ENCODE measurements around the gene ATRN. TPM values are rescaled to one million over a fixed set of nuclear protein-coding genes. Genes with fewer than 3 reads are reported as not detected.

The ATRN gene
- polyA plus RNA-seq, 1 donor from 2014 or later, result 27.5 TPM

- TF ChIP-seq POLR2AphosphoS5 (IDR thresholded peaks at IDR 0.05), result no peak
- no peak for TF ChIP-seq MXI1 (conservative IDR thresholded peaks at IDR 0.05; ENCODE audit: poor library complexity, severe bottlenecking)
These were observed 204.4 kb downstream of the ATRN start (continued) for GRCh38 chr20:3674995-3675900.

GRCh38 chr20:3677733-3678132 lies 206.9 kb downstream of the ATRN start:
- Histone ChIP-seq H3K4me3 (ENCODE audit: low read length) (no peak overlapping the region), H3K36me3 (ENCODE audit: insufficient read depth, low read length) (no peaks in the 10 kb centered on the region), H3K9me3 (ENCODE audit: low read length) (no peaks in the 10 kb centered on the region), H3K9ac (ENCODE audit: low read length) (no peak overlapping the region), H3K27ac (ENCODE audit: low read length) (no peak overlapping the region), H4K20me1 (ENCODE audit: insufficient read depth) (no peaks in the 10 kb centered on the region), H3K27me3 (ENCODE audit: insufficient read depth, low read depth, low read length) (peaks cover 39% of the 10 kb centered on the region), H3F3A (ENCODE audit: insufficient read depth, low read length, poor library complexity, severe bottlenecking) (no peaks in the 10 kb centered on the region), H3K4me2 (ENCODE audit: low read length) (no peak overlapping the region), H2AFZ (ENCODE audit: low read depth, low read length) (no peak overlapping the region), H3K79me2 (replicated peaks; ENCODE audit: insufficient read depth, low read length) (no peaks in the 10 kb centered on the region), H3K9me2 (ENCODE audit: insufficient read depth, low read length) (no peaks in the 10 kb centered on the region)
- TF ChIP-seq RAD21 (conservative IDR thresholded peaks at IDR 0.05), result no peak
- no peak for TF ChIP-seq EZH2 (IDR thresholded peaks at IDR 0.05; ENCODE audit: borderline replicate concordance, insufficient read depth, low read length, poor library complexity, severe bottlenecking)
- TF ChIP-seq SMC3 (conservative IDR thresholded peaks at IDR 0.05; ENCODE audit: poor library complexity), result no peak
- TF ChIP-seq EP300 (conservative IDR thresholded peaks at IDR 0.05; ENCODE audit: poor library complexity, severe bottlenecking), result no peak
- TF ChIP-seq TAF1 (IDR thresholded peaks at IDR 0.05; ENCODE audit: low read depth), result no peak
- TF ChIP-seq REST (IDR thresholded peaks at IDR 0.05; ENCODE audit: borderline replicate concordance), result no peak
- no peak for TF ChIP-seq MXI1 (conservative IDR thresholded peaks at IDR 0.05; ENCODE audit: poor library complexity, severe bottlenecking)
- TF ChIP-seq POLR2AphosphoS5 (IDR thresholded peaks at IDR 0.05), result no peak
- no peak for TF ChIP-seq CTCF (IDR thresholded peaks at IDR 0.05; ENCODE audit: poor library complexity, severe bottlenecking)

GRCh38 chr20:3678198-3678597 lies 207.4 kb downstream of the ATRN start:
- H3K27me3 ChIP-seq (ENCODE audit: insufficient read depth, low read depth, low read length), result peaks cover 35% of the 10 kb centered on the region
- no peak overlapping the region for H3K4me2 ChIP-seq (ENCODE audit: low read length)
- H4K20me1 ChIP-seq (ENCODE audit: insufficient read depth), result no peaks in the 10 kb centered on the region
- no peak for TF ChIP-seq RAD21 (conservative IDR thresholded peaks at IDR 0.05)
- no peak for TF ChIP-seq CTCF (IDR thresholded peaks at IDR 0.05; ENCODE audit: poor library complexity, severe bottlenecking)
- TF ChIP-seq EP300 (conservative IDR thresholded peaks at IDR 0.05; ENCODE audit: poor library complexity, severe bottlenecking), result no peak
- TF ChIP-seq MXI1 (conservative IDR thresholded peaks at IDR 0.05; ENCODE audit: poor library complexity, severe bottlenecking), result no peak
- no peak for TF ChIP-seq SMC3 (conservative IDR thresholded peaks at IDR 0.05; ENCODE audit: poor library complexity)
- TF ChIP-seq EZH2 (IDR thresholded peaks at IDR 0.05; ENCODE audit: borderline replicate concordance, insufficient read depth, low read length, poor library complexity, severe bottlenecking), result no peak
- TF ChIP-seq REST (IDR thresholded peaks at IDR 0.05; ENCODE audit: borderline replicate concordance), result no peak
- no peak for TF ChIP-seq TAF1 (IDR thresholded peaks at IDR 0.05; ENCODE audit: low read depth)
- no peak for TF ChIP-seq POLR2AphosphoS5 (IDR thresholded peaks at IDR 0.05)
- no peaks in the 10 kb centered on the region for H3K9me2 ChIP-seq (ENCODE audit: insufficient read depth, low read length)
- H3K9ac ChIP-seq (ENCODE audit: low read length), result no peak overlapping the region
- no peaks in the 10 kb centered on the region for H3K36me3 ChIP-seq (ENCODE audit: insufficient read depth, low read length)
- no peak overlapping the region for H3K4me3 ChIP-seq (ENCODE audit: low read length)
- no peak overlapping the region for H2AFZ ChIP-seq (ENCODE audit: low read depth, low read length)
- no peak overlapping the region for H3K27ac ChIP-seq (ENCODE audit: low read length)
- H3K9me3 ChIP-seq (ENCODE audit: low read length), result no peaks in the 10 kb centered on the region
- no peaks in the 10 kb centered on the region for H3K79me2 ChIP-seq (replicated peaks; ENCODE audit: insufficient read depth, low read length)
- no peaks in the 10 kb centered on the region for H3F3A ChIP-seq (ENCODE audit: insufficient read depth, low read length, poor library complexity, severe bottlenecking)
